ENCODE data around the gene PPIP5K1.

GRCh38 chr15:43488790-43489189, 101.2 kb downstream of the PPIP5K1 start:
- TF ChIP-seq POLR2A (IDR thresholded peaks at IDR 0.05; ENCODE audit: low read depth, low read length), result no peak
- no peak for TF ChIP-seq CTCF (conservative IDR thresholded peaks at IDR 0.05; ENCODE audit: low read depth, low read length)
- no peak for TF ChIP-seq CHD1 (IDR thresholded peaks at IDR 0.05; ENCODE audit: low read depth, low read length)
